ENCODE measurements around the gene KCNH8. TPM values are rescaled to one million over a fixed set of nuclear protein-coding genes. Genes with fewer than 3 reads are reported as not detected.
"Not testable (repeated sequence)": the region's sequence is repeated elsewhere in the genome, so short reads cannot be mapped to it uniquely, and the experiment has no call there.

KCNH8 gene
- total RNA-seq (2014; rRNA removed; shearing (Covaris generic)) (0.15 and 0.44 TPM in 2 replicates), total RNA-seq (2022) (0.59 and 1.1 TPM in 2 replicates), Bru-seq, nascent RNA (percentile 35 among the genes with signal in this experiment), BruChase-seq, experiment 1, labeled RNA remaining after a 6-hour chase (percentile 23 among the genes with signal in this experiment), BruChase-seq, experiment 2, labeled RNA remaining after a 2-hour chase (percentile 31 among the genes with signal in this experiment)
- long read RNA-seq, partial matches to known transcripts, result 1 of 5 reads
- long read RNA-seq, other reads (novel, unspliced or antisense), result 4 of 5 reads

DNA sequence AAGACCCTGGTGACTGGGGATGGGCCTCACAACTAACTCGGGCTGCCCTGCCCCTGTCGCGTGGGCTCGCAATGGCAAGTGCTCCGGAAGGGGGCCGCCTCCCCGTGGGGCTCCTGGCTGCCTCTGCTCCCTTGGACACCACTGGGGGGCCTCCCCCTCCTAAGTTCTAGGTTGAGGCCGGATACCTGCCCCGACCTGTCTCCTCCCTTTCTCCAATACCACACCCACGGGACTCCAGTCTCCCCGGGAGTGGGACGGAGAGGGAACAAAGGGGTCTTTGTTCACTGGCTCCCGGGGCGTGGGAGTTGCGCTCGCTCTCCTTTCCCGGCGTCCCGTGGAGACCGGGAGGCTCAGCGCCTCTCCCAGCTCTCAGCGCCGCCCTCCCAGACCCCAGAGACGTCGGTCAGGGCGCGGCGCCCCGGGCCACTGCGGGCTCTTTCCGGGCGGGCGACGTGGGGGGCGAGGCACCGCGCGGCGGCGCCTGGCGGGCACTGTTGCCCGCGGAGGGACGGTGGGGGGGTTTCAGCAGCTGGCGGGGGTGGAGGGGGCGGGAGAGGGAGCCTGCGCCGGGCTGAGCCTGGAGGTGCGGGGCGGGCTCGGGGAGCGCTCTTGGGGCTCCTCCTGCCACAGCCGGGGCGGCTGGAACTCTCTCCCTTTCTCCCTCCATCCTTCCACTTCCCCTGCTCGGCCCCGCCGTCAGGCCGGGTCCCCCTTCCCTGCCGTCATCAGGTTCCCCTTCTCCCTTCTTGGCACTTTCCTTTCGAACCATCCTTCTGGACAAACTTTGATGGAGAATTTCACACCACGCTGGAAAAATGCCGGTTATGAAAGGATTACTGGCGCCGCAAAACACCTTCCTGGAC is at the start of gene KCNH8:
Gene KCNH8 (plus strand): TSS at position 606 of the 863 bp plus-strand sequence. CDS start 210 bp downstream, at position 816.
- peaks cover 11% of the 10 kb centered on the region for H3K4me1 ChIP-seq (ENCODE audit: insufficient read depth, low read length, poor library complexity, severe bottlenecking)
- H3K79me2 ChIP-seq (ENCODE audit: insufficient read depth, low read depth, low read length), result no peaks in the 10 kb centered on the region
- no peaks in the 10 kb centered on the region for H3K36me3 ChIP-seq (ENCODE audit: insufficient read depth, low read length)
- ChIA-PET CTCF (ENCODE audit: unreplicated experiment) (no interaction called here), POLR2A (interaction anchor here (0.7 kb wide), 1 partner anchor 66 kb away, joined by 3 read pairs; no protein-coding TSS in a partner anchor)
- H2AFZ ChIP-seq (ENCODE audit: low read length), result peak within 1 kb of the TSS; percentile 86
- BruUV-seq (replicated peaks), result no TSS peak
- H3K9me2 ChIP-seq (ENCODE audit: insufficient read depth, low read length), result no peaks in the 10 kb centered on the region
- intact Hi-C loops (cut with micrococcal nuclease; ENCODE audit: unreplicated experiment), result loop anchor here (2.0 to 10.0 kb wide), 5 partner anchors 46 to 1037 kb away; partner anchors contain the start of gene SGO1
- peak within 1 kb of the TSS; percentile 72 for H3K4me3 ChIP-seq (ENCODE audit: low read depth, low read length, poor library complexity, severe bottlenecking)
- peak; percentile 4 for DNase-seq (ENCODE audit: low spot score)
- H4K20me1 ChIP-seq (ENCODE audit: insufficient read depth, low read length), result no peaks in the 10 kb centered on the region
- TF ChIP-seq EZH2phosphoT487 (IDR thresholded peaks at IDR 0.05; ENCODE audit: borderline replicate concordance, low read depth, low read length), result no peak
- TF ChIP-seq, protein P1, sequence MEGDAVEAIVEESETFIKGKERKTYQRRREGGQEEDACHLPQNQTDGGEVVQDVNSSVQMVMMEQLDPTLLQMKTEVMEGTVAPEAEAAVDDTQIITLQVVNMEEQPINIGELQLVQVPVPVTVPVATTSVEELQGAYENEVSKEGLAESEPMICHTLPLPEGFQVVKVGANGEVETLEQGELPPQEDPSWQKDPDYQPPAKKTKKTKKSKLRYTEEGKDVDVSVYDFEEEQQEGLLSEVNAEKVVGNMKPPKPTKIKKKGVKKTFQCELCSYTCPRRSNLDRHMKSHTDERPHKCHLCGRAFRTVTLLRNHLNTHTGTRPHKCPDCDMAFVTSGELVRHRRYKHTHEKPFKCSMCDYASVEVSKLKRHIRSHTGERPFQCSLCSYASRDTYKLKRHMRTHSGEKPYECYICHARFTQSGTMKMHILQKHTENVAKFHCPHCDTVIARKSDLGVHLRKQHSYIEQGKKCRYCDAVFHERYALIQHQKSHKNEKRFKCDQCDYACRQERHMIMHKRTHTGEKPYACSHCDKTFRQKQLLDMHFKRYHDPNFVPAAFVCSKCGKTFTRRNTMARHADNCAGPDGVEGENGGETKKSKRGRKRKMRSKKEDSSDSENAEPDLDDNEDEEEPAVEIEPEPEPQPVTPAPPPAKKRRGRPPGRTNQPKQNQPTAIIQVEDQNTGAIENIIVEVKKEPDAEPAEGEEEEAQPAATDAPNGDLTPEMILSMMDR (conservative IDR thresholded peaks at IDR 0.05; ENCODE audit: low read length), result no peak
- H3K27ac ChIP-seq (ENCODE audit: low read depth, low read length, poor library complexity, severe bottlenecking), result peak within 1 kb of the TSS; percentile 68
- no peaks in the 10 kb centered on the region; the same call in 1 of the 2 replicates for H3K9me3 ChIP-seq (ENCODE audit: low read length)
- peak within 1 kb of the TSS; percentile 82 for H3K4me2 ChIP-seq (ENCODE audit: low read length)

DNA sequence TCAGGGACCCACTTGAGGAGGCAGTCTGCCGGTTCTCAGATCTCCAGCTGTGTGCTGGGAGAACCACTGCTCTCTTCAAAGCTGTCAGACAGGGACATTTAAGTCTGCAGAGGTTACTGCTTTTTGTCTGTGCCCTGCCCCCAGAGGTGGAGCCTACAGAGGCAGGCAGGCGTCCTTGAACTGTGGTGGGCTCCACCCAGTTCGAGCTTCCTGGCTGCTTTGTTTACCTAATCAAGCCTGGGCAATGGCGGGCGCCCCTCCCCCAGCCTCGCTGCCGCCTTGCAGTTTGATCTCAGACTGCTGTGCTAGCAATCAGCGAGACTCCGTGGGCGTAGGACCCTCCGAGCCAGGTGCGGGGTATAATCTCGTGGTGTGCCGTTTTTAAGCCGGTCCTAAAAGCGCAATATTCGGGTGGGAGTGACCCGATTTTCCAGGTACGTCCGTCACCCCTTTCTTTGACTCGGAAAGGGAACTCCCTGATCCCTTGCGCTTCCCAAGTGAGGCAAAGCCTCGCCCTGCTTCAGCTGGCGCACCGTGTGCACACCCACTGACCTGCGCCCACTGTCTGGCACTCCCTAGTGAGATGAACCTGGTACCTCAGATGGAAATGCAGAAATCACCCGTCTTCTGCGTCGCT is 45.5 kb upstream of the KCNH8 start:
- DNase-seq (ENCODE audit: low spot score); BruUV-seq (replicated peaks); CTCF ChIA-PET (ENCODE audit: unreplicated experiment): not testable (repeated sequence)

DNA sequence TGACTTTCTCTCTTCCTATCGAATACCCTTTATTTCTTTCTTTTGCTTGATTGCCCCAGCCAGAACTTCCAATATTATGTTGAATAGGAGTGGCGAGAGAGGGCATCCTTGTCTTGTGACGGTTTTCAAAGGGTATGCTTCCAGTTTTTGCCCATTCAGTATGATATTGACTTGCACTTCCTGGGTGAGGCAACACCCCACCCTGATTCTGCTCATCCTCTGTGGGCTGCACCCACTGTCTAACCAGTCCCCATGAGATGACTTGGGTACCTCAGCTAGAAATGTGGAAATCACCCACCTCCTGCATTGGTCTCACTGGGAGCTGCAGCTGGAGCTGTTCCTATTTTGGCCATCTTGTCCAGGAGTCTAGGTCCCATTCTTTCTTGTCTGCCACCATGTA is 44.8 kb upstream of the KCNH8 start:
- DNase-seq (ENCODE audit: low spot score), result peak; percentile 22
- intact Hi-C loops (cut with micrococcal nuclease; ENCODE audit: unreplicated experiment), result loop anchor here (5.0 kb wide), 1 partner anchor 44 kb away; the partner anchor contains the start of gene KCNH8
- H2AFZ ChIP-seq (ENCODE audit: low read length), result peak overlapping the region; percentile 86; the same call in 1 of the 2 replicates
- H3K36me3 ChIP-seq (ENCODE audit: insufficient read depth, low read length), result no peaks in the 10 kb centered on the region
- H3K27ac ChIP-seq (ENCODE audit: low read depth, low read length, poor library complexity, severe bottlenecking), result peak overlapping the region; percentile 15
- no peak for TF ChIP-seq EZH2phosphoT487 (IDR thresholded peaks at IDR 0.05; ENCODE audit: borderline replicate concordance, low read depth, low read length)
- TF ChIP-seq, protein P1 (conservative IDR thresholded peaks at IDR 0.05; ENCODE audit: low read length), result no peak
- peaks cover 6% of the 10 kb centered on the region for H3K4me1 ChIP-seq (ENCODE audit: insufficient read depth, low read length, poor library complexity, severe bottlenecking)
- peak overlapping the region; percentile 66 for H3K4me3 ChIP-seq (ENCODE audit: low read depth, low read length, poor library complexity, severe bottlenecking)
- no peaks in the 10 kb centered on the region for H3K79me2 ChIP-seq (ENCODE audit: insufficient read depth, low read depth, low read length)
- BruUV-seq (replicated peaks), result no TSS peak
- CTCF ChIA-PET (ENCODE audit: unreplicated experiment), result no interaction called here
- POLR2A ChIA-PET, result no interaction called here
- H3K9me2 ChIP-seq (ENCODE audit: insufficient read depth, low read length), result no peaks in the 10 kb centered on the region
- no peaks in the 10 kb centered on the region for H4K20me1 ChIP-seq (ENCODE audit: insufficient read depth, low read length)
- peak overlapping the region; percentile 57 for H3K4me2 ChIP-seq (ENCODE audit: low read length)
- no peaks in the 10 kb centered on the region for H3K9me3 ChIP-seq (ENCODE audit: low read length)

More for the DNA sequence above, 45.5 kb upstream of the KCNH8 start:
- H3K4me1 ChIP-seq (ENCODE audit: insufficient read depth, low read length, poor library complexity, severe bottlenecking); H3K9me2 ChIP-seq (ENCODE audit: insufficient read depth, low read length); POLR2A ChIA-PET; H3K9me3 ChIP-seq (ENCODE audit: low read length); H4K20me1 ChIP-seq (ENCODE audit: insufficient read depth, low read length); H3K79me2 ChIP-seq (ENCODE audit: insufficient read depth, low read depth, low read length); H3K36me3 ChIP-seq (ENCODE audit: insufficient read depth, low read length): not testable (repeated sequence)
- Histone ChIP-seq H3K4me2 (ENCODE audit: low read length) (peak overlapping the region; percentile 57), H3K27ac (ENCODE audit: low read depth, low read length, poor library complexity, severe bottlenecking) (peak overlapping the region; percentile 15), H2AFZ (ENCODE audit: low read length) (peak overlapping the region; percentile 86; the same call in 1 of the 2 replicates), H3K4me3 (ENCODE audit: low read depth, low read length, poor library complexity, severe bottlenecking) (peak overlapping the region; percentile 66)
- intact Hi-C loops (cut with micrococcal nuclease; ENCODE audit: unreplicated experiment), result loop anchor here (5.0 kb wide), 1 partner anchor 45 kb away; the partner anchor contains the start of gene KCNH8

Measured in OCI-LY7 (cell line).